Neuronal stem cell (in vitro differentiated cells): Measurements from ENCODE around the gene CD69.

ENCODE experiments used
- DNase-seq: peaks from one replicate; pipeline ENCODE4 v3.0.0-alpha.2; 2013; ENCODE audit warnings: low spot score
- H2AFZ ChIP-seq: one replicate; pipeline ENCODE4 v1.6.1; 2013; ENCODE audit warnings: mild to moderate bottlenecking, low read length, inconsistent platforms
- H2AK5ac ChIP-seq: 2 replicates; pipeline ENCODE4 v1.6.1; 2013; ENCODE audit warnings: low read depth, mild to moderate bottlenecking, inconsistent platforms, low read length, moderate library complexity, mixed read lengths
- H2BK120ac ChIP-seq: 2 replicates; pipeline ENCODE4 v1.6.1; 2013; ENCODE audit warnings: low read depth, mild to moderate bottlenecking, inconsistent platforms, low read length, moderate library complexity, mixed read lengths
- H2BK12ac ChIP-seq: one replicate; pipeline ENCODE4 v1.6.1; 2013; ENCODE audit warnings: low read length, inconsistent platforms
- H2BK15ac ChIP-seq: 2 replicates; pipeline ENCODE4 v1.6.1; 2013; ENCODE audit warnings: mild to moderate bottlenecking, low read length, inconsistent platforms, mixed read lengths
- H2BK5ac ChIP-seq: one replicate; pipeline ENCODE4 v1.6.1; 2013; ENCODE audit warnings: inconsistent platforms, mild to moderate bottlenecking, low read length, moderate library complexity
- H3K14ac ChIP-seq: one replicate; pipeline ENCODE4 v1.6.1; 2013; ENCODE audit warnings: low read length, inconsistent platforms
- H3K18ac ChIP-seq: 2 replicates; pipeline ENCODE4 v1.6.1; 2013; ENCODE audit warnings: low read length, inconsistent platforms
- H3K23ac ChIP-seq: 2 replicates; pipeline ENCODE4 v1.6.1; 2013; ENCODE audit warnings: low read depth, mild to moderate bottlenecking, mixed read lengths, low read length, inconsistent platforms; ENCODE audit not compliant: poor library complexity
- H3K27ac ChIP-seq: replicated peaks from 3 replicates; pipeline ENCODE4 v1.5.1; 2013; ENCODE audit warnings: low read length, inconsistent platforms
- H3K27me3 ChIP-seq, 3 experiments: 2 replicates each; pipeline ENCODE4 v1.6.1; 2013; ENCODE audit warnings: low read length in 3 of 3, mild to moderate bottlenecking in 2 of 3, inconsistent platforms in 1 of 3, low read depth in 1 of 3, mixed read lengths in 1 of 3, moderate library complexity in 1 of 3; ENCODE audit not compliant: control insufficient read depth in 3 of 3, insufficient read depth in 3 of 3
- H3K36me3 ChIP-seq, 2 donors: replicated peaks in 1 of 2; 2 replicates each; pipeline ENCODE4 v1.6.1; 2013; ENCODE audit warnings: low read length in 2 of 2; ENCODE audit not compliant: control insufficient read depth in 2 of 2, insufficient read depth in 2 of 2
- H3K4ac ChIP-seq: 2 replicates; pipeline ENCODE4 v1.6.1; 2013; ENCODE audit warnings: inconsistent platforms, mild to moderate bottlenecking, low read length, moderate library complexity
- H3K4me1 ChIP-seq, 2 donors: 1 replicate in 1 of 2; 2 replicates in 1 of 2; pipeline ENCODE4 v1.6.1; 2013; ENCODE audit warnings: low read length in 2 of 2, low read depth in 1 of 2; ENCODE audit not compliant: control insufficient read depth in 2 of 2, insufficient read depth in 1 of 2
- H3K4me2 ChIP-seq: one replicate; pipeline ENCODE4 v1.6.1; 2013; ENCODE audit warnings: mild to moderate bottlenecking, low read length, inconsistent platforms; ENCODE audit not compliant: insufficient read depth, poor library complexity, severe bottlenecking
- H3K4me3 ChIP-seq, 2 donors: 2 replicates each; pipeline ENCODE4 v1.5.1; 2013; ENCODE audit warnings: low read length in 2 of 2, mild to moderate bottlenecking in 2 of 2, inconsistent platforms in 1 of 2, moderate library complexity in 1 of 2
- H3K79me1 ChIP-seq: one replicate; pipeline ENCODE4 v1.6.1; 2013; ENCODE audit warnings: low read depth, mild to moderate bottlenecking, inconsistent platforms, low read length, moderate library complexity
- H3K9ac ChIP-seq: one replicate; pipeline ENCODE4 v1.6.1; 2013; ENCODE audit warnings: mild to moderate bottlenecking, low read depth, low read length, inconsistent platforms; ENCODE audit not compliant: poor library complexity
- H3K9me3 ChIP-seq, 2 donors: replicated peaks in 1 of 2; 2 replicates each; pipeline versions ENCODE3 to v1.6.1; 2013; ENCODE audit warnings: low read length in 2 of 2, mild to moderate bottlenecking in 2 of 2, inconsistent platforms in 1 of 2, low read depth in 1 of 2, mixed read lengths in 1 of 2, moderate library complexity in 1 of 2; ENCODE audit not compliant: control insufficient read depth in 2 of 2, insufficient read depth in 1 of 2
- H4K8ac ChIP-seq: one replicate; pipeline ENCODE4 v1.6.1; 2013; ENCODE audit warnings: low read depth, mild to moderate bottlenecking, inconsistent platforms, low read length, moderate library complexity
- H4K91ac ChIP-seq: one replicate; pipeline ENCODE4 v1.6.1; 2013; ENCODE audit warnings: low read length, low read depth, mild to moderate bottlenecking, inconsistent platforms; ENCODE audit not compliant: poor library complexity
- WGBS, 2 donors: extraction: QIAGEN DNeasy Blood & Tissue Kit; methylation state at CpG; one replicate each; pipeline ENCODE4 v1.1.7; 2013; ENCODE audit warnings: missing lambda C conversion rate in 2 of 2, mixed read lengths in 1 of 2; ENCODE audit not compliant: insufficient read length in 2 of 2, insufficient replicate concordance in 1 of 2; ENCODE audit errors: extremely low coverage in 2 of 2; 5-methylcytosine and 5-hydroxymethylcytosine counted together

Gene CD69

DNA sequence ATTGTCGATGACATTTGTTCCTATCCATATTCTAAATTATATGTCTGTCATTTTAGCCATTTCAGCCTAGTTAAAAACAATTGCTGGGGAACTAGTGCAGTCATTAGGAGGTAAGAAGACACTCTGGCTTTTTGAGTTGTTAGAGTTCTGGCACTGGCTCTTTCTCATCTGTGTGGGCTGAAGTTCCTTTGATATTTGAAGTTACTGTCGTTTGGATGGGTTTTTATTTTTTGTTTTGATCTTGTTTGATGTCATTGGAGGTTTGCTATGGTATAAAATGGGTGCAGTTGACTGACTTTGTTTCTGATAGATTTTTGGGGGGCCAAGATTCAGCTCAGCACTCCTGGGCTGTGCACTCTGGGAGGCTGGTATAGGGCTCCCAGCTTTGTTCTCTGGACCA lies 20.7 kb upstream of the CD69 start:
- H3K27me3 ChIP-seq: no peaks in the 10 kb centered on the region
- H2BK5ac ChIP-seq: no peak overlapping the region
- no peaks in the 10 kb centered on the region for H3K4me1 ChIP-seq
- no peak overlapping the region for H3K14ac ChIP-seq
- H2BK12ac ChIP-seq: no peak overlapping the region
- H2BK15ac ChIP-seq: no peak overlapping the region
- no peak overlapping the region for H3K27ac ChIP-seq
- H3K4me3 ChIP-seq: no peak overlapping the region
- no peaks in the 10 kb centered on the region for H3K9me3 ChIP-seq
- no peak overlapping the region for H2BK120ac ChIP-seq
- no peak overlapping the region for H3K23ac ChIP-seq
- WGBS, 2 donors: no CpG with 5 or more reads among the region's 2 CpGs
- H2AFZ ChIP-seq: no peak overlapping the region
- no peaks in the 10 kb centered on the region for H3K79me1 ChIP-seq
- no peaks in the 10 kb centered on the region for H3K36me3 ChIP-seq
- no peak overlapping the region for H3K18ac ChIP-seq
- DNase-seq: no peak
- no peak overlapping the region for H2AK5ac ChIP-seq
- H3K4ac ChIP-seq: no peak overlapping the region
- no peak overlapping the region for H3K4me2 ChIP-seq
- no peak overlapping the region for H3K9ac ChIP-seq
- no peak overlapping the region for H4K8ac ChIP-seq
- no peak overlapping the region for H4K91ac ChIP-seq

DNA sequence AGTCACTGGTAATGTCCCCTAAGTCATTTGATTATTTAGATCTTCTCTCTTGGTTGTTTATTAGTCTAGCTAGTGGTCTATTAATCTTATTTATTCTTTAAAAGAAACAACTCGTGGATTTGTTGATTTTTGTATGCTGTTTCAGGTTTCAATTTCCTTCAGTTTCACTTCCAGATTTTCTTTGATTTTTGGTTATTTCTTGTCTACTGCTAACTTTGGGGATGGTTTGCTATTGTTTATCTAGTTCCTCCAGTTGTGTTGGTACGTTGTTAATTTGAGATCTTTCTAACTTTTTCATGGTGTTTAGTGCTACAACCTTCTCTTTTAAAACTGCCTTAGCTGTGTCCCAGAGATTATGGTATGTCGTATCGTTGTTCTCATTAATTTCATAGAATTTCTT lies 18.5 kb upstream of the CD69 start:
- Histone ChIP-seq H3K14ac (no peak overlapping the region), H4K91ac (no peak overlapping the region), H3K18ac (no peak overlapping the region), H4K8ac (no peak overlapping the region), H2BK5ac (no peak overlapping the region), H3K23ac (no peak overlapping the region), H3K9me3 (no peaks in the 10 kb centered on the region), H3K4ac (no peak overlapping the region), H3K79me1 (no peaks in the 10 kb centered on the region), H3K27me3 (no peaks in the 10 kb centered on the region), H3K36me3 (no peaks in the 10 kb centered on the region), H3K27ac (no peak overlapping the region), H2BK12ac (no peak overlapping the region), H3K4me2 (no peak overlapping the region), H2AK5ac (no peak overlapping the region), H3K4me1 (no peaks in the 10 kb centered on the region), H3K9ac (no peak overlapping the region), H2BK120ac (no peak overlapping the region), H2BK15ac (no peak overlapping the region), H3K4me3 (no peak overlapping the region), H2AFZ (no peak overlapping the region)
- no CpG with 5 or more reads among the region's 4 CpGs for WGBS, 2 donors
- DNase-seq: no peak

DNA sequence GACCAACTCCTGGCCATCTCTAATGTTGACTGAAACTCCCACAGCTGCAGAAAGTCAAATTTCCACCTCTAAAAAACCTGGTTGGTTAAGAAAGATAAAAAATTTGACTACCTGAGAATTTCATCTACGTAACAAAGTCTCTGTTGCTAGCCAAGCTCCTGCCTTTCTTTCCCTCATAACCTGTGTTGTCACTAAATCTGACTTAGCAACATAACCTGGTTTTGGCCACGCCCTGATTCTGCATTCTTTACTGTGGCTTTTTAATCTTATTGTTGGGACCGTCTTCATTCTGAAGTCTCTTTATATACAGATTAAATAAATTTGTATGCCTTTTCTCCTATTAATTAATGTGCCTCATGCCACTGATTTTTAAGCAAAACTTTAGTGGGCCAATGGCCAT lies 16.1 kb upstream of the CD69 start:
- WGBS, 2 donors: no CpG with 5 or more reads among the region's 3 CpGs
- Histone ChIP-seq H3K4ac (no peak overlapping the region), H2BK15ac (no peak overlapping the region), H2BK5ac (no peak overlapping the region), H3K27me3 (no peaks in the 10 kb centered on the region), H3K9ac (no peak overlapping the region), H3K79me1 (no peaks in the 10 kb centered on the region), H3K36me3 (no peaks in the 10 kb centered on the region), H3K9me3 (no peaks in the 10 kb centered on the region), H3K27ac (no peak overlapping the region), H4K8ac (no peak overlapping the region), H2BK12ac (no peak overlapping the region), H3K14ac (no peak overlapping the region), H3K4me3 (no peak overlapping the region), H3K4me2 (no peak overlapping the region), H2AK5ac (no peak overlapping the region), H3K4me1 (no peaks in the 10 kb centered on the region), H2AFZ (no peak overlapping the region), H4K91ac (no peak overlapping the region), H2BK120ac (no peak overlapping the region), H3K23ac (no peak overlapping the region), H3K18ac (no peak overlapping the region)
- DNase-seq: no peak

DNA sequence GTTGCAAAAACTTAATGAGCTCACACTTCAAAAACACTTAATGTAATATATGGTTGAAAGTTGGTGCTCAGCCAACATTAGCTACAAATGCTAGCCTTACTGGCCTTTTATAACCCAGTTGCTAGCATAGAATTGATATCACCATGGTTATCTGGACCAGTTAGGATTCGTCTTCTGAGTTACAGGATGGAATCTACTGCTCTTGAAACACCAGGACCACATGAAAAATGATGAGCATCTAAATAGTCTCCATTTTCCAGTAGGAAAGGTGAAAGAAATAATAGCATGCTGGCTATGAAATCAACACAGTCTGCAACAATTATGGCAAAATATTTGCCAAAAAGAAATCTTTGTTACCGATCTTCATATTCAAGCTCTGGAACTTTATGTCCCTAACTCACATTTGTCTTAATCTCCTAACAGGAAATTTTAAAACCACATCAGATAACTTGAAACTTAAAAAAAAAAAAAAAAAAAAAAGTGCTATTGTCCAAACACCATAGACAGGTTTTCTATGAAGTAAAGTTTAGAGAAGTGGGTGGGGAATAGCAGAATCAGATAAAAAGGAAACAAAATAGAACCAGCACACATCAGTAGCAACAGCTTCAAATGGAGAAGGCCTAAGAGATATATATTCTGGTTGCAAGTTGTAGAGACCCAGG lies 12.6 kb upstream of the CD69 start:
- no peak for DNase-seq
- H3K9me3 ChIP-seq: no peaks in the 10 kb centered on the region
- no CpG with 5 or more reads among the region's 2 CpGs for WGBS, 2 donors

More for the DNA sequence above, 12.6 kb upstream of the CD69 start:
- H2BK5ac ChIP-seq: no peak overlapping the region
- H3K36me3 ChIP-seq: no peaks in the 10 kb centered on the region
- no peak overlapping the region for H2BK120ac ChIP-seq
- no peak overlapping the region for H3K4ac ChIP-seq
- H2AFZ ChIP-seq: no peak overlapping the region
- H3K14ac ChIP-seq: no peak overlapping the region
- H2BK12ac ChIP-seq: no peak overlapping the region
- H3K27me3 ChIP-seq: no peaks in the 10 kb centered on the region
- no peak overlapping the region for H2AK5ac ChIP-seq
- no peak overlapping the region for H3K4me2 ChIP-seq
- no peak overlapping the region for H3K18ac ChIP-seq
- no peak overlapping the region for H3K4me3 ChIP-seq
- H2BK15ac ChIP-seq: no peak overlapping the region
- no peak overlapping the region for H3K9ac ChIP-seq
- H4K8ac ChIP-seq: no peak overlapping the region
- no peaks in the 10 kb centered on the region for H3K79me1 ChIP-seq
- no peaks in the 10 kb centered on the region for H3K4me1 ChIP-seq
- no peak overlapping the region for H3K27ac ChIP-seq
- no peak overlapping the region for H4K91ac ChIP-seq
- no peak overlapping the region for H3K23ac ChIP-seq
